GM12875 (cell line): ENCODE measurements around the gene PARP9.
A peak's percentile ranks its signal among the peaks of the same experiment; 100 is the strongest.

Source experiments
- H3K4me3 ChIP-seq: one replicate; pipeline ENCODE4 v1.5.1; 2011; ENCODE audit warnings: low read depth, low read length, control low read depth
- TF ChIP-seq, protein P1 (sequence below): IDR thresholded peaks from 2 replicates; pipeline ENCODE4 v1.5.1; 2011; ENCODE audit warnings: low read depth, mild to moderate bottlenecking, control low read depth, inconsistent platforms, low read length, moderate library complexity, borderline replicate concordance; ENCODE audit not compliant: insufficient read depth

PARP9 gene

GRCh38 chr3:122560680-122561079 lies 3.4 kb downstream of the PARP9 start:
- no peak overlapping the region for H3K4me3 ChIP-seq
- TF ChIP-seq, protein P1, sequence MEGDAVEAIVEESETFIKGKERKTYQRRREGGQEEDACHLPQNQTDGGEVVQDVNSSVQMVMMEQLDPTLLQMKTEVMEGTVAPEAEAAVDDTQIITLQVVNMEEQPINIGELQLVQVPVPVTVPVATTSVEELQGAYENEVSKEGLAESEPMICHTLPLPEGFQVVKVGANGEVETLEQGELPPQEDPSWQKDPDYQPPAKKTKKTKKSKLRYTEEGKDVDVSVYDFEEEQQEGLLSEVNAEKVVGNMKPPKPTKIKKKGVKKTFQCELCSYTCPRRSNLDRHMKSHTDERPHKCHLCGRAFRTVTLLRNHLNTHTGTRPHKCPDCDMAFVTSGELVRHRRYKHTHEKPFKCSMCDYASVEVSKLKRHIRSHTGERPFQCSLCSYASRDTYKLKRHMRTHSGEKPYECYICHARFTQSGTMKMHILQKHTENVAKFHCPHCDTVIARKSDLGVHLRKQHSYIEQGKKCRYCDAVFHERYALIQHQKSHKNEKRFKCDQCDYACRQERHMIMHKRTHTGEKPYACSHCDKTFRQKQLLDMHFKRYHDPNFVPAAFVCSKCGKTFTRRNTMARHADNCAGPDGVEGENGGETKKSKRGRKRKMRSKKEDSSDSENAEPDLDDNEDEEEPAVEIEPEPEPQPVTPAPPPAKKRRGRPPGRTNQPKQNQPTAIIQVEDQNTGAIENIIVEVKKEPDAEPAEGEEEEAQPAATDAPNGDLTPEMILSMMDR = peak; percentile 45

DNA sequence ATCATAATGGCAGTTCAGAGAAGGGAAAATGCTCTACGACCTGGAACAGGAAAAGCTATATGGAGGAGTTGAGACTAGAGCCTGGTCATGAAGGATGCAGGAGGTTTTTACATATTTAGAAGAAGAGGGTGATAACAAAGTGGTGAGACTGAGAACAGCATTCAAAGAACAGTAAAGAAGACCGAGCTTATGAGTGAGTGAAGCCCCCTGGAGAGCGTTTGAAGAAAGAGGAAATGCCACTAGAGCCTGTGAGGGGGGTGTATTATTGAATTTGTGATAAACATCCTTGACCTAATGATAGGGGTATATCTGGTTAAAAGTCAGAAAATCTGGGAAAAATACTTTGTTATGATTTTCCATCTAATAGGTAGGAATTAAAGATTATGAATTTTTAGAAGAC lies 4.2 kb downstream of the PARP9 start:
- TF ChIP-seq, protein P1 = no peak
- no peak overlapping the region for H3K4me3 ChIP-seq

DNA sequence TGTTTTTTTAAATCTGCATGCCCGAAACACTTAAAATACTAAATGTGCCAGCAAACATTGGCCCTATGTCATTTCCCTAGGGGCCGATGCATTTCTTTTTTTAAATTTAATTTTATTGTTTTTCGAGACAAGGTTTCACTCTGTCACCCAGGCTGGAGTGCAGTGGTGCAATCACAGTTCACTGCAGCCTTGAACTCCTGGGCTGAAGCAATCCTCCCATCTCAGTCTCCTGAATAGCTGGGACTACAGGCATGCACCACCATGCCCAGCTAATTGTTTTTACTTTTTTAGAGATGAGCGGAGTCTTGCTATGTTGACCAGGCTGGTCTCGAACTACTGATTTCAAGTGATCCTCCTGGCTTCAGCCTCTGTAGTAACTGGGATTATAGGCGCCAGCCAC lies 5.5 kb downstream of the PARP9 start:
- TF ChIP-seq, protein P1 = no peak
- no peak overlapping the region for H3K4me3 ChIP-seq

GRCh38 chr3:122557356-122557755 lies 6.7 kb downstream of the PARP9 start:
- TF ChIP-seq, protein P1 = no peak
- no peak overlapping the region for H3K4me3 ChIP-seq

DNA sequence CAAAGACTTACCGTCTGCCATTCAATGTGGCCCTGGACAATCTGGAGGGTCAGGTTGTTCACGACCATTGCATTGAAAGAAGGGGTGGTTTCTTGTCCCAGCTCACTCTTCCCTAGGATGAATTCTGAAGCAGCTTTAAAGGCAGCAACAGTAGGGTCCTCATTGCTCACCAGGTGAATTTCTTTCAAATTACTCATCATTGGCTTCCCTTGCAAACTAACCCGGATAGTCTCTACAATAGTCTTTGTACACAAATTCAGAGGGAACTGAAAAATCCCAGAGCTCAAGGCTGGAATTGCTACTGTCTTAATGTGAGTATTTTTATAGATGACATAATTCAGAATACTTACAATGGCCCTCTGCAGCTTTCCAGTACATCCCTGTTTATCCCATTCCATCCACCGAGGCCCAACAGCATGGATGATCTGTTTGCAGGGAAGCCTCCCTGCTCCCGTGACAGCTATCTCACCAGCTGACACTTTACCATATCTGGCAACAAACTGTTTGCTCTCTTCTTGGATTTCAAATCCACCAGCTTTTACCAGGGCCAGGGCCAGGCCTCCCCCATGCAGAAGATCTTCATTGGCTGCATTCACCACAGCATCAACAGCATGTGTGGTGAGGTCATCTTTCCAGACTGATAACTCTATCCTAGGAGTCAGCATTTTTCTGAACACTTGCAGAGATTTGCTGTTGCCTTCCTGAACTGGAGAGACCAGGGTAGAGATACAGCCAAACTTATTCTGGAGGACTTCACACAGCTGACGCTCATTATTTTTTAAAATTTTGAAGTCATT lies 8.6 kb downstream of the PARP9 start:
- H3K4me3 ChIP-seq = no peak overlapping the region
- TF ChIP-seq, protein P1 = no peak

DNA sequence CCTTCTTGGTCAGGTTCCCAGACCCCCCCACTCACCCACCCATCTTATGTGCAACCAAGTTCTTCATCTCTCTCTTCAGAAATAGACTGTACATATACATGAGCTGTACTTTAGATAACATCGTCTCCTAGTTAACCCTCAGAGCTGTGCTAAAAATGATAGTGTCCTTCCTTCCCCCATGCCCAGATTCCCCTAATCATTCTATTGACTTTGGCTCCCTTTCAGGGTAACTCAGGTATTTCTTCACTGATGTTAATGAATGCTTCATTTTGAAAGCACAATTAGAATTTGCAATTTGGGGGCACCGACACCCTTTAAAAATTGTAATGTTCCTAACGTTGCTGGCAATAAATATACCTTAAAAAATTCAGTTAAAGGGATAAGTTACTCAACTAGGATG lies 10.9 kb downstream of the PARP9 start:
- TF ChIP-seq, protein P1 = no peak
- H3K4me3 ChIP-seq = no peak overlapping the region

DNA sequence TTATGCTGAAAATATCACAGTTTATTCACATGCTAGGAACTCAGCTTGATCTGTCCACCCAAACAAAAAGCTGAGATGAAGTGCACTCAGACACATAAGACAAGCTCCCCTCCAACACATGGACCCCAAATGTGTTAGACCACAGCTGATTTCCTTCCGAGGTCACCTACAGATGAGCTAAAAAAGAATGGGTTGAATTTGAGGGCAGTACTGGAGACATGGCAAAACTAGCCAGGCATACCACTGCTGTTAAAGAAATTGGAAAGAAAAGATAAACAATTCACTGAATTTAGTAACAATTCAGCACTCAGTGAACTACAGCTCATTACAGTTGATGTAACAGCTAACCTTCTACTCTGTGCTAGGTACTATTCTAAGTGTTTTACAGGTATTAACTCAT lies 15.5 kb downstream of the PARP9 start:
- TF ChIP-seq, protein P1 = no peak

More for the DNA sequence above, 15.5 kb downstream of the PARP9 start:
- H3K4me3 ChIP-seq = no peak overlapping the region
